ENCODE data around the gene STARD3. TPM values are rescaled to one million over a fixed set of nuclear protein-coding genes. Genes with fewer than 3 reads are reported as not detected.

STARD3 gene
- total RNA-seq, 1 donor from 2014 or later, result 54.7 TPM

DNA sequence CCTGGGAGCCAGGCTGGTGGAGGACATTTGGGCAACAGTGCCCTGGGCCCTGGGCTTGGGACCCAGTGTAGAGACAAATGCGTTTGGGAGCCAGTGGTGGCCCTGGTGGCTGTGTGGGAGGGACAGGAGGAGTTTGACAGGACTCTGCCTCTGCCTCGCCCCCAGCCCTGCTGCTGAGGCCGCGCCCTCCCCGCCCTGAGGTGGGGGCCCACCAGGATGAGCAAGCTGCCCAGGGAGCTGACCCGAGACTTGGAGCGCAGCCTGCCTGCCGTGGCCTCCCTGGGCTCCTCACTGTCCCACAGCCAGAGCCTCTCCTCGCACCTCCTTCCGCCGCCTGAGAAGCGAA lies 16.3 kb downstream of the STARD3 start:
- DNase-seq (ENCODE audit: low spot score), result no peak
- H3K36me3 Mint-ChIP-seq (ENCODE audit: low read depth), result peaks cover 10% of the 10 kb centered on the region
- no peak overlapping the region for H3K27ac Mint-ChIP-seq
- H3K27me3 Mint-ChIP-seq (ENCODE audit: insufficient read depth), result no peaks in the 10 kb centered on the region
- intact Hi-C loops (cut with micrococcal nuclease), result loop anchor here (1.0 kb wide), 1 partner anchor 31 kb away; no protein-coding TSS in a partner anchor
- no peaks in the 10 kb centered on the region for H3K4me1 Mint-ChIP-seq (ENCODE audit: low read depth)
- H3K4me3 Mint-ChIP-seq, result no peak overlapping the region
- no peaks in the 10 kb centered on the region for H3K9me3 Mint-ChIP-seq

DNA sequence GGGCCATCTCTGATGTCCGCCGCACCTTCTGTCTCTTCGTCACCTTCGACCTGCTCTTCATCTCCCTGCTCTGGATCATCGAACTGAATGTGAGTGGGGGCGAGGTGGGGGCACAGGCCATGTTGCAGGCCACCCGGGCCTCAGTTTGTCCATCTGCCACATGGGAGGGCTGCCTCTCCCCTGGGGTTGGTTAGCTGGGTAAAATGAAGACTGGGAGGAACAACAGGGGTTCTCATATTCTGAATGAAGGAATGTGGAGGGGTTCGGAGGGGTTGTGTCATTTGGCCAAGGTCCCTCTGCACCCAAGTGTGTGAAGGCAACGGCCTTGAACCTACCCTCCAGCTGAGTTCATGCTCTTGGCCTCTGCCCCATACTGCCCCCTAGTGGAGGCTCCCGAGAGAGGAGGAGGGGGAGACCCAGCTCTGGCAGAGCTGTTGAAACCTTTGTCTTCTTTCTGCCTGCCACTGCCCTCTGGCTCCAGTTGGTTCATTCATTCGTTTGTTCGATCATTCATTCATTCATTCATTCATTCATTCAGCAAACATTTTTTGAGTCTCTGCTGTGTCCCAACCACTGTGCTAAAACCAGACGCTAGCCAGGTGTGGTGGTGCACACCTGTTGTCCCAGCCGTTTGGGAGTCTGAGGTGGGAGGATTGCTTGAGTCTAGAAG lies 16.9 kb downstream of the STARD3 start:
- Mint-ChIP-seq H3K36me3 (ENCODE audit: low read depth) (peaks cover 10% of the 10 kb centered on the region), H3K4me3 (no peak overlapping the region), H3K27me3 (ENCODE audit: insufficient read depth) (no peaks in the 10 kb centered on the region), H3K27ac (no peak overlapping the region), H3K4me1 (ENCODE audit: low read depth) (no peaks in the 10 kb centered on the region), H3K9me3 (no peaks in the 10 kb centered on the region)
- DNase-seq (ENCODE audit: low spot score), result peak; percentile 59
- intact Hi-C loops (cut with micrococcal nuclease), result loop anchor here (1.0 kb wide), 1 partner anchor 31 kb away; no protein-coding TSS in a partner anchor

DNA sequence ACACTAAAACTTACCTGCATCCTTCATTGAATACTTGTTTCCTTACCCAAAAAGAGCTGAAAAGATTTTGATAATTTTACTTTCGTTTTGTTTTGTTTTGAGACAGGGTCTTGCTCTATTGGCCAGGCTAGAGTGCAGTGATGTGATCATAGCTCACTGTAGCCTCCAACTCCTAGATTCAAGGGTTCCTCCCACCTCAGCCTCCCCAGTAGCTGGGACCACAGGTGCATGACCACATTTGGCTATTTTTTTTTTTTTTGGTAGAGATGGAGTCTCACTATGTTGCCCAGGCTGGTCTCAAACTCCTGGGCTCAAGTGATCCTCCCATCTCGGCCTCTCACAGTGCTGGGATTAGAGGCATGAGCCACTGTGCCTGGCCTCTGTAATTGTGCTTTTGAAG lies 18.2 kb downstream of the STARD3 start:
- H3K9me3 Mint-ChIP-seq, result no peaks in the 10 kb centered on the region
- no peak overlapping the region for H3K4me3 Mint-ChIP-seq
- H3K36me3 Mint-ChIP-seq (ENCODE audit: low read depth), result peaks cover 8% of the 10 kb centered on the region
- DNase-seq (ENCODE audit: low spot score), result no peak
- intact Hi-C loops (cut with micrococcal nuclease), result no loop called here
- H3K27ac Mint-ChIP-seq, result no peak overlapping the region
- no peaks in the 10 kb centered on the region for H3K27me3 Mint-ChIP-seq (ENCODE audit: insufficient read depth)
- no peaks in the 10 kb centered on the region for H3K4me1 Mint-ChIP-seq (ENCODE audit: low read depth)

DNA sequence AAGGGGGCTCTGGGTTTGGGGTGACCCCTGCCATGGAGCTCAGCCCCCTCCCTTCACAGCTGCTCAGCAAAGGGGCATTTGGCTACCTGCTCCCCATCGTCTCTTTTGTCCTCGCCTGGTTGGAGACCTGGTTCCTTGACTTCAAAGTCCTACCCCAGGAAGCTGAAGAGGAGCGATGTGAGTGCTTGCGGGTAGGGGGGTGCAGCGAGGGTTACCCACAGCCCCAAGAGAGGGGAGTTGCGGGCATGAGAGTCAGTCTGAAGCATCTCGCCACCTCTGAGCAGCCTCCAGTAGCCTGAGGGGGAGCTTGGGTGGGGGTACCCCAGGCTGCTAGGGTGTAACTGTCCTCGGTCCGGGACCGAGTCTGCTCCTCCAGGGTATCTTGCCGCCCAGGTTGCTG lies 21.4 kb downstream of the STARD3 start:
- Mint-ChIP-seq H3K36me3 (ENCODE audit: low read depth) (peaks cover 14% of the 10 kb centered on the region), H3K27me3 (ENCODE audit: insufficient read depth) (no peaks in the 10 kb centered on the region), H3K4me3 (no peak overlapping the region), H3K9me3 (no peaks in the 10 kb centered on the region), H3K4me1 (ENCODE audit: low read depth) (no peaks in the 10 kb centered on the region), H3K27ac (no peak overlapping the region)
- intact Hi-C loops (cut with micrococcal nuclease), result no loop called here
- no peak for DNase-seq (ENCODE audit: low spot score)

DNA sequence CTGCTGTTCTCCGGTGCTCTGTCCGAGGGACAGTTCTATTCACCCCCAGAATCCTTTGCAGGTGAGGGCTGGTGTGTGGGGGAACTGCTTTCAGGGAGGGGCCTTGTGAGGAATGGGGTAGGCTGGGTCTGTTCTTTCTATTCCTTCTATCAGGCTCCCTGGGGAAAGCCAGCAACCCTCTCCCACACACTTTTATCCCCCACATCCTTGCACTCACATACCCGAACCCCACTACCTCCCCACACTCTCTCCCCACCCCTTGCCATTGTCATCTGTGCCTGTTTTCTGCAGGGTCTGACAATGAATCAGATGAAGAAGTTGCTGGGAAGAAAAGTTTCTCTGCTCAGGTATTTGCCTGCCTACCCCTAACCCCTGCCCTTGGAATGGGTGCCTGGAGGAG lies 21.8 kb downstream of the STARD3 start:
- H3K36me3 Mint-ChIP-seq (ENCODE audit: low read depth), result peaks cover 14% of the 10 kb centered on the region
- no peaks in the 10 kb centered on the region for H3K27me3 Mint-ChIP-seq (ENCODE audit: insufficient read depth)
- H3K4me1 Mint-ChIP-seq (ENCODE audit: low read depth), result no peaks in the 10 kb centered on the region
- H3K9me3 Mint-ChIP-seq, result no peaks in the 10 kb centered on the region
- H3K27ac Mint-ChIP-seq, result no peak overlapping the region
- no peak overlapping the region for H3K4me3 Mint-ChIP-seq
- no peak for DNase-seq (ENCODE audit: low spot score)
- intact Hi-C loops (cut with micrococcal nuclease), result no loop called here

DNA sequence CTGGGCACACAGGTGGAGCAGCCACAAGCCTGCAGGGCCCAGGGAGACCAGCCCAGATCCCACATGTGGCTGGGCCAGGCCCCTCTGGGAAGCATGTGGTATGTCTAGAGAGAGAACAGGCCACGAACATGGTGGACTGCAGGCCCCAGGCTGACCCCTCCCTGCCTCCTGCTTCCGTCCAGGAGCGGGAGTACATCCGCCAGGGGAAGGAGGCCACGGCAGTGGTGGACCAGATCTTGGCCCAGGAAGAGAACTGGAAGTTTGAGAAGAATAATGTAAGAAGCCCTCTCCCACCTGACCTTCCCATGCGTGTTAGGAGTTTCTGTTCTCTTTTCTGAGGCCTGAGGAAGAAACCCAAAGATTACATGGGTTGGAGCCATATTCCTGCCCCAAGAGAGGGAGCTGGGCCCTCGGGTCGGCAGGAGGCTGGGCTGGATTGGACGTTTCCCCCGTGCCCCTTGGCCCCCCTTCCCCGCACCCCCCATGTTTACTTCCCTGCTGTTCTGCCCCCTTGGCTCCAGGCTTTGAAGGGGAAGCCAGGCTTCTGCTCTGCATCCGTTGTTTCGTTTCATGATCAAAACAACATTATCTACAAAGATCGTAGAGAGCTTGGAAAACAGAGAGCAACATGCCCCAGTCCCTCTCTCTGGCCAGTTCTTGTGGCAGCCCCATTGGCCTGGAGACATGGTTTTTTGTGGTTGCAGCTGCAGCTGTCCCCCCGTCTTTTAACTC lies 22.5 kb downstream of the STARD3 start:
- H3K4me3 Mint-ChIP-seq, result no peak overlapping the region
- H3K36me3 Mint-ChIP-seq (ENCODE audit: low read depth), result peaks cover 14% of the 10 kb centered on the region
- H3K9me3 Mint-ChIP-seq, result no peaks in the 10 kb centered on the region
- H3K4me1 Mint-ChIP-seq (ENCODE audit: low read depth), result no peaks in the 10 kb centered on the region
- H3K27me3 Mint-ChIP-seq (ENCODE audit: insufficient read depth), result no peaks in the 10 kb centered on the region
- no peak for DNase-seq (ENCODE audit: low spot score)
- H3K27ac Mint-ChIP-seq, result no peak overlapping the region
- intact Hi-C loops (cut with micrococcal nuclease), result no loop called here

DNA sequence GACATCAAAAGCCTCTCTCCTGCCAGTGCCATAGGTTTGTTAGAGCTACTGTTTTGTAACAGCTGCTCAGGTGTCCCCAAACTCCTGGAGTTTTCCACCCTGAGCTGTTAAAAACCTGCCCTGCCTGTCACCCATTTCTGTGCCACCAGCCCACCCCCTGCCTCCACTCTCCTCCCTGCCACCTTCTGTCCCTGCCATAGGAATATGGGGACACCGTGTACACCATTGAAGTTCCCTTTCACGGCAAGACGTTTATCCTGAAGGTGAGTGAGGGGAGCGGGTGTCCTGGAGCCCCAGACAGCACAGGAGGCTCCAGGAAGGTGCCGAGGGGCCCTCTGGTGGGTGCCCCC lies 23.0 kb downstream of the STARD3 start:
- Mint-ChIP-seq H3K9me3 (no peaks in the 10 kb centered on the region), H3K27ac (no peak overlapping the region), H3K27me3 (ENCODE audit: insufficient read depth) (no peaks in the 10 kb centered on the region), H3K4me1 (ENCODE audit: low read depth) (no peaks in the 10 kb centered on the region), H3K36me3 (ENCODE audit: low read depth) (peaks cover 14% of the 10 kb centered on the region), H3K4me3 (no peak overlapping the region)
- no peak for DNase-seq (ENCODE audit: low spot score)
- intact Hi-C loops (cut with micrococcal nuclease), result no loop called here

DNA sequence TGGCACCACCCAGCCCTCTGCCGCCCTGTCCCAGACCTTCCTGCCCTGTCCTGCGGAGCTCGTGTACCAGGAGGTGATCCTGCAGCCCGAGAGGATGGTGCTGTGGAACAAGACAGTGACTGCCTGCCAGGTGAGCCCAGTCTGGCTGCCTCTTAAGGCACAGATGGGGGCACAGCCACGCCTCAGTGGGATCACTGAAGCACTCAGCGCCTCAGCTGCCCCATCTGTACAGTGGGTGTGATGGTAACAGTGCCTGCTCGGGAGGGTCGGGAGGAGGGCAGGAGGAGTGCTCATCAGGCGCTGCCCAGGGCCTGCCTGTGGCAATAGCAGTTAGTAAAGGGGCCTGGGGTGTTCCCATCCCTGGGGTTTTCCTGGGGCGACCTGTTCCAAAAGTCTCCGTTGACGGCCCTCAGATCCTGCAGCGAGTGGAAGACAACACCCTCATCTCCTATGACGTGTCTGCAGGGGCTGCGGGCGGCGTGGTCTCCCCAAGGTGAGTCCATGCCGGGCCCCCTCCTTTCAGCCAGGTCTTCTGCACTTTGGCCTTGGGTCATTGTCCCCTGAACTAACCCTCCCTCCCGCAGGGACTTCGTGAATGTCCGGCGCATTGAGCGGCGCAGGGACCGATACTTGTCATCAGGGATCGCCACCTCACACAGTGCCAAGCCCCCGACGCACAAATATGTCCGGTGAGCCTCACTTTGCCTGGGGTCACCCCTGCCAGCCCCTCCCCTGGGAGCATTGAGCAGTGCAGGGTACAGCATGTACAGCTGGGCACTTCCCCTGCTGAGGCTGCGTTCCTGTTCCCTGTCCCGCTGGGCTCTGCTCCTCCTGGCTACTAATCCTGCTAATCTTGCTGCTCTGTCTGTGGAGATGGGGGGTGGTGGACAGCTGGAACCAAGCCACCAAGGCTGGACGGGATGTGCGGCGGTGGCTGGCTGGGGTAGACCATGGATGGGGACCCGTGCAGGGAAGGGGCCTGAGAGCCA lies 23.7 kb downstream of the STARD3 start:
- intact Hi-C loops (cut with micrococcal nuclease), result no loop called here
- no peak overlapping the region for H3K27ac Mint-ChIP-seq
- H3K4me3 Mint-ChIP-seq, result no peak overlapping the region
- H3K27me3 Mint-ChIP-seq (ENCODE audit: insufficient read depth), result no peaks in the 10 kb centered on the region
- no peaks in the 10 kb centered on the region for H3K9me3 Mint-ChIP-seq
- no peaks in the 10 kb centered on the region for H3K4me1 Mint-ChIP-seq (ENCODE audit: low read depth)
- peaks cover 12% of the 10 kb centered on the region for H3K36me3 Mint-ChIP-seq (ENCODE audit: low read depth)
- DNase-seq (ENCODE audit: low spot score), result no peak

DNA sequence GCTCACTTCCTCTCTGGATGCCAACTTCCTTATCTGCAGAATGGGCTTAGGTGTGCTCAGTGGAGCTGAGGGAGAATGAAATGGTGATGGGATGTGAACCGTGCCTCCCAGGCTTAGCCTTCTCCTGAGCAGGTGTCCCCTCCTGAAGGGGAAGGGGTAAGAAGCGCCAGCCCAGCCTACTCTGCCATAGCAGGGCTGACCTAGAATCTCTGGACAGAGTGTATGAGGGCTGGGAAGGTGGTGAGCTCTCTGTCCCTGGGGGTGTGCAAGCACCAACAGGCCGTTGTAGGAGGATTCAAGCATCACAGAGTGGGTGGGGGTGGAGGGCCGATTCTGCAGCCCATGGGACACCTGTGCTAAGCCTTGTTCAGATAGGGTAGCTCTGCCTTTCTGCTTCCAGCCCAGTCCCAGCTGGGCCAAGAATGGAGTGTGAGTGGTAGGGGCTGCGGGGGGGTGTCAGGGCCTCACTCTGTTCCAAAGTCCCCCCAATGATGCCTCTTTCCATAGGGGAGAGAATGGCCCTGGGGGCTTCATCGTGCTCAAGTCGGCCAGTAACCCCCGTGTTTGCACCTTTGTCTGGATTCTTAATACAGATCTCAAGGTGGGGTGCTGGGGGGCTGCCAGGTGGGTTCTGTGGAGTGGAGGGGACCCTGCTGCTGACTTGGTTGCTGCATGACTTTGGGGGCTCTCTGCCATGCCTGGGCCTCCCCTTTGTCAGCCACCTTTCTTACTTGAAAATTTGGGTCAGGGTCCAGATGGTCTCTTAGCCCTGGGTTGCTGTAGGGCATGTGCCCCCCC lies 25.0 kb downstream of the STARD3 start:
- H3K4me1 Mint-ChIP-seq (ENCODE audit: low read depth), result no peaks in the 10 kb centered on the region
- H3K9me3 Mint-ChIP-seq, result no peaks in the 10 kb centered on the region
- DNase-seq (ENCODE audit: low spot score), result no peak
- H3K4me3 Mint-ChIP-seq, result no peak overlapping the region
- no peak overlapping the region for H3K27ac Mint-ChIP-seq
- intact Hi-C loops (cut with micrococcal nuclease), result no loop called here
- peaks cover 12% of the 10 kb centered on the region for H3K36me3 Mint-ChIP-seq (ENCODE audit: low read depth)
- H3K27me3 Mint-ChIP-seq (ENCODE audit: insufficient read depth), result peaks cover 7% of the 10 kb centered on the region

DNA sequence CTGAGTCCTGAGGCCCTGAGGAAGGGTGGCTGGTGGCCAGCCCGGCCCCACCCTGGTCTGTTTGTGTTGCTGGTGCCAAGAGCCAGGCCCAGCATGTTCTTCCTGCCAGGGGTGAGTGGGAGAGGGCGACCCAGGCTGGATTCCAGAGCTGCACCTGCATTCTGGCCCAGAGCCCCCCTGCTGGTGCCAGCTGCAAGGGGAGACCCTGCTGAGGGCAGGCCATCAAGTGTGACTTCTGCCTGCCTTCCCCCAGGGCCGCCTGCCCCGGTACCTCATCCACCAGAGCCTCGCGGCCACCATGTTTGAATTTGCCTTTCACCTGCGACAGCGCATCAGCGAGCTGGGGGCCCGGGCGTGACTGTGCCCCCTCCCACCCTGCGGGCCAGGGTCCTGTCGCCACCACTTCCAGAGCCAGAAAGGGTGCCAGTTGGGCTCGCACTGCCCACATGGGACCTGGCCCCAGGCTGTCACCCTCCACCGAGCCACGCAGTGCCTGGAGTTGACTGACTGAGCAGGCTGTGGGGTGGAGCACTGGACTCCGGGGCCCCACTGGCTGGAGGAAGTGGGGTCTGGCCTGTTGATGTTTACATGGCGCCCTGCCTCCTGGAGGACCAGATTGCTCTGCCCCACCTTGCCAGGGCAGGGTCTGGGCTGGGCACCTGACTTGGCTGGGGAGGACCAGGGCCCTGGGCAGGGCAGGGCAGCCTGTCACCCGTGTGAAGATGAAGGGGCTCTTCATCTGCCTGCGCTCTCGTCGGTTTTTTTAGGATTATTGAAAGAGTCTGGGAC lies 25.8 kb downstream of the STARD3 start:
- Mint-ChIP-seq H3K4me3 (no peak overlapping the region), H3K27ac (no peak overlapping the region), H3K36me3 (ENCODE audit: low read depth) (peaks cover 11% of the 10 kb centered on the region), H3K9me3 (no peaks in the 10 kb centered on the region), H3K27me3 (ENCODE audit: insufficient read depth) (peaks cover 11% of the 10 kb centered on the region), H3K4me1 (ENCODE audit: low read depth) (no peaks in the 10 kb centered on the region)
- DNase-seq (ENCODE audit: low spot score), result no peak
- intact Hi-C loops (cut with micrococcal nuclease), result no loop called here

DNA sequence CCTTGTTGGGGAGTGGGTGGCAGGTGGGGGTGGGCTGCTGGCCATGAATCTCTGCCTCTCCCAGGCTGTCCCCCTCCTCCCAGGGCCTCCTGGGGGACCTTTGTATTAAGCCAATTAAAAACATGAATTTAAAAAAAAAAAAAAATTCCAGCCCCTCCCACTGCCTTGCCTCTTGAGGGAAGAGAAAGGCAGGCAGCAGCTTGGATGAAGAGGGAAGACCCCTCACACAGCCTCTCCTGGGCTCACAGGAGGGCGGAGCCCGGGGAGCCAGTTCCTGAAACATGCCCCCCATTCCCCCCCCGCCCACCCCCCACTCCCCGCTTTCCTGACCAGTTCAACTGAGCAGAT lies 26.4 kb downstream of the STARD3 start:
- intact Hi-C loops (cut with micrococcal nuclease), result no loop called here
- peaks cover under 1% of the 10 kb centered on the region for H3K4me1 Mint-ChIP-seq (ENCODE audit: low read depth)

More for the DNA sequence above, 26.4 kb downstream of the STARD3 start:
- Mint-ChIP-seq H3K9me3 (no peaks in the 10 kb centered on the region), H3K27me3 (ENCODE audit: insufficient read depth) (peaks cover 15% of the 10 kb centered on the region), H3K36me3 (ENCODE audit: low read depth) (peaks cover 8% of the 10 kb centered on the region), H3K4me3 (no peak overlapping the region), H3K27ac (no peak overlapping the region)
- DNase-seq (ENCODE audit: low spot score), result no peak

Measured in activated T-helper 1 cell treated with anti-CD3 and anti-CD28 coated beads, Interleukin-12 subunit alpha, Interleukin-12 subunit beta, Interleukin-2, Interleukin-4 antibody, amounts not matched to agents 30 ng/mL and 10 ng/mL and 1 ng/mL, durations not matched to agents 14 hours and 24 hours and 36 hours (primary cell).